Smooth muscle cell (in vitro differentiated cells): ENCODE measurements around the gene RASGRF1. TPM values are rescaled to one million over a fixed set of nuclear protein-coding genes. Genes with fewer than 3 reads are reported as not detected.
A peak's percentile ranks its signal among the peaks of the same experiment; 100 is the strongest.
"Not testable (repeated sequence)": the region's sequence is repeated elsewhere in the genome, so short reads cannot be mapped to it uniquely, and the experiment has no call there.

Source experiments
- DNase-seq: peaks from one replicate; lab custom pipeline; 2025; ENCODE audit not compliant: unreplicated experiment; lab: John Stamatoyannopoulos, UW
- H2AFZ ChIP-seq: fragments of 200-600 bp; sonication (generic); 2 replicates; pipeline ENCODE4 v1.6.0; 2016; ENCODE audit warnings: antibody characterized with exemption, low read depth, mild to moderate bottlenecking
- H3F3A ChIP-seq: fragments of 200-600 bp; sonication (generic); 2 replicates; pipeline ENCODE4 v1.6.0; 2017; ENCODE audit warnings: antibody characterized with exemption, low read depth
- H3K27ac ChIP-seq: fragments of 200-600 bp; sonication (generic); 2 replicates; pipeline ENCODE4 v1.5.1; 2016; ENCODE audit warnings: low read depth, mild to moderate bottlenecking
- H3K27me3 ChIP-seq: fragments of 200-600 bp; sonication (generic); 2 replicates; pipeline ENCODE4 v1.6.1; 2016; ENCODE audit warnings: low read depth, mild to moderate bottlenecking
- H3K36me3 ChIP-seq: fragments of 200-600 bp; sonication (generic); 2 replicates; pipeline ENCODE4 v1.5.1; 2016; ENCODE audit warnings: low read depth
- H3K4me1 ChIP-seq: fragments of 200-600 bp; sonication (generic); 2 replicates; pipeline ENCODE4 v1.5.1; 2016; ENCODE audit warnings: low read depth
- H3K4me2 ChIP-seq: fragments of 200-600 bp; sonication (generic); 2 replicates; pipeline ENCODE4 v1.6.0; 2016; ENCODE audit warnings: mild to moderate bottlenecking
- H3K4me3 ChIP-seq: fragments of 200-600 bp; sonication (generic); 2 replicates; pipeline ENCODE4 v1.5.1; 2016; ENCODE audit warnings: mild to moderate bottlenecking
- H3K79me2 ChIP-seq: fragments of 200-600 bp; sonication (generic); 2 replicates; pipeline ENCODE4 v1.6.0; 2016; ENCODE audit warnings: low read depth, mild to moderate bottlenecking
- H3K9ac ChIP-seq: fragments of 200-600 bp; sonication (generic); 2 replicates; pipeline ENCODE4 v1.6.0; 2016; ENCODE audit warnings: low read depth
- H3K9me3 ChIP-seq: fragments of 200-600 bp; sonication (generic); replicated peaks from 2 replicates; pipeline ENCODE4 v1.5.1; 2016; ENCODE audit warnings: low read depth
- H4K20me1 ChIP-seq: fragments of 200-600 bp; sonication (generic); 2 replicates; pipeline ENCODE4 v1.6.0; 2016; ENCODE audit warnings: low read depth
- CTCF ChIP-seq: fragments of 200-600 bp; sonication (generic); IDR thresholded peaks from 2 replicates; pipeline ENCODE4 v1.5.1; 2017; ENCODE audit warnings: borderline replicate concordance, mild to moderate bottlenecking, antibody characterized with exemption; ENCODE audit not compliant: insufficient read depth, poor library complexity, severe bottlenecking
- WGBS: methylation state at CpG from one replicate; pipeline ENCODE4 v1.1.7; 2016; ENCODE audit warnings: low lambda C conversion rate; 5-methylcytosine and 5-hydroxymethylcytosine counted together
- polyA plus RNA-seq: library from polyadenylated mRNA; unstranded; fragments of >200 nt; fragmentation: Nextera tagmentation; extraction: Ambion mirVana; gene quantifications from 2 replicates; pipeline ENCODE4 v1.2.1, GENCODE V29; 2016
- total RNA-seq: library from RNA; depleted of rRNA; stranded (reverse); fragments of >200 nt; gene quantifications from 2 replicates; pipeline ENCODE4 v1.2.3, GENCODE V29; 2014

The RASGRF1 gene
- total and polyA plus RNA-seq, 2 experiments from 2014 or later: 0.17 to 0.22 TPM

- Histone ChIP-seq H3K27me3 (no peaks in the 10 kb centered on the region), H3K9ac (peak overlapping the region; percentile 34), H3F3A (no peaks in the 10 kb centered on the region), H3K4me1 (no peaks in the 10 kb centered on the region), H4K20me1 (no peaks in the 10 kb centered on the region), H3K4me2 (no peak overlapping the region), H3K9me3 (no peaks in the 10 kb centered on the region), H3K27ac (peak overlapping the region; percentile 52), H2AFZ (no peak overlapping the region), H3K4me3 (no peak overlapping the region), H3K36me3 (no peaks in the 10 kb centered on the region), H3K79me2 (no peaks in the 10 kb centered on the region)
- TF ChIP-seq CTCF: no peak
- WGBS: 73% methylated on average over 6 of the region's 6 CpGs
- no peak for DNase-seq
Measured at GRCh38 chr15:78996894-78997275, 93.7 kb downstream of the RASGRF1 start.

GRCh38 chr15:78995921-78996893 lies 94.4 kb downstream of the RASGRF1 start:
- Histone ChIP-seq H3K9me3 (no peaks in the 10 kb centered on the region), H3K79me2 (no peaks in the 10 kb centered on the region), H3K4me2 (no peak overlapping the region), H3K27ac (peak overlapping the region; percentile 52), H3K4me1 (no peaks in the 10 kb centered on the region), H3K27me3 (no peaks in the 10 kb centered on the region), H3F3A (no peaks in the 10 kb centered on the region), H4K20me1 (no peaks in the 10 kb centered on the region), H2AFZ (no peak overlapping the region), H3K9ac (peak overlapping the region; percentile 34), H3K4me3 (no peak overlapping the region), H3K36me3 (no peaks in the 10 kb centered on the region)
- no peak for TF ChIP-seq CTCF
- no peak for DNase-seq
- WGBS: 76% methylated on average over 22 of the region's 22 CpGs

- not testable (repeated sequence) for H3K9me3 ChIP-seq, H4K20me1 ChIP-seq, H3K27ac ChIP-seq, H2AFZ ChIP-seq, H3K36me3 ChIP-seq, H3K27me3 ChIP-seq, H3F3A ChIP-seq, DNase-seq, H3K4me2 ChIP-seq, H3K4me3 ChIP-seq, H3K79me2 ChIP-seq, H3K9ac ChIP-seq, H3K4me1 ChIP-seq
- 81% methylated on average over 6 of the region's 6 CpGs for WGBS
Measured at GRCh38 chr15:78995161-78995560, 95.4 kb downstream of the RASGRF1 start.

- DNase-seq: no peak
- Histone ChIP-seq H3K79me2 (no peaks in the 10 kb centered on the region), H3F3A (peaks cover 7% of the 10 kb centered on the region), H3K9ac (no peak overlapping the region), H4K20me1 (no peaks in the 10 kb centered on the region), H3K27me3 (no peaks in the 10 kb centered on the region), H3K27ac (no peak overlapping the region), H2AFZ (no peak overlapping the region), H3K4me1 (no peaks in the 10 kb centered on the region), H3K36me3 (no peaks in the 10 kb centered on the region), H3K4me3 (no peak overlapping the region), H3K9me3 (no peaks in the 10 kb centered on the region), H3K4me2 (no peak overlapping the region)
- WGBS: 86% methylated on average over 10 of the region's 10 CpGs
- no peak for TF ChIP-seq CTCF
Measured at GRCh38 chr15:78993931-78994530, 96.5 kb downstream of the RASGRF1 start.
